ENCODE measurements around the gene GJA10.

DNA sequence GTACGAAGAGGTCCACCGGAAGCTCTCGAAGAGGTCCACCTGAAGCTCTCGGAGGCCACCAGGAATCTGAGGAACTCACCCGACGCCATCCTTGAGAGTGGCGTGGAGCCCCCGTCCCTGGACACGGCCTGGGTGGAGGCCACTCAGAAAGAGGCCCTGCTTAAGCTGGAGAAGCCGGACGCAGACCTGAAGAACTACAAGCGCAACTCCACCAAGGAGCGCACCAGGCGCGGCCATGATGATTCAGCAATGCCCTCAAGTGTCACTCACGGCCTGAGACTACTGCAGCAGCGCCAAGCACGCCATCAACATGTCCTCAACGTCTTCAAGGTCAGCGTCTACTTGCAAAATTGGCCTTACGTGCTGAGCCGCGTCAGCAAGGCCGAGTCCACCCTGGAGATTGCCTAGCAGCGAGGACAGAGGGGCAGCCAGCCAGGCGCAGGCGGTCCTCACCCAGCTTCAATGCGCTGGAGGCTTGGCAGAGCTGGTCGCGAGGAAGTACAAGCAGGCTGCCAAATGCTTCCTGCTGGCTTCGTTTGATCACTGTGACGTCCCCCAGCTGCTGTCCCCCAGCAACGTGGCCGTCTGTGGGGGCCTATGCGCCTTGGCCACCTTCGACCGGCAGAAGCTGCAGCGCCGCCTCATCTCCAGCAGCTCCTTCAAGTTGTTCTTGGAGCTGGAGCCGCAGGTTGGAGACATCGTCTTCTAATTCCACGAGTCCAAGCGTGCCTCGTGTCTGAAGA, 7.7 kb upstream of the GJA10 start:
- TF ChIP-seq EZH2 (IDR thresholded peaks at IDR 0.05; ENCODE audit: insufficient read depth, poor library complexity, severe bottlenecking): no peak
- TF ChIP-seq EZH2phosphoT487 (IDR thresholded peaks at IDR 0.05; ENCODE audit: insufficient read depth, low read depth): no peak

All from GM23248 (cell line).